Activated CD4-positive, alpha-beta T cell treated with anti-CD3 and anti-CD28 coated beads for 4 hours (primary cell): Measurements from ENCODE around the gene FBLN2.

Experiments
- DNase-seq, 2 donors: peaks; one replicate each; pipeline ENCODE4 v3.0.0-alpha.2; 2020

FBLN2 gene

DNA sequence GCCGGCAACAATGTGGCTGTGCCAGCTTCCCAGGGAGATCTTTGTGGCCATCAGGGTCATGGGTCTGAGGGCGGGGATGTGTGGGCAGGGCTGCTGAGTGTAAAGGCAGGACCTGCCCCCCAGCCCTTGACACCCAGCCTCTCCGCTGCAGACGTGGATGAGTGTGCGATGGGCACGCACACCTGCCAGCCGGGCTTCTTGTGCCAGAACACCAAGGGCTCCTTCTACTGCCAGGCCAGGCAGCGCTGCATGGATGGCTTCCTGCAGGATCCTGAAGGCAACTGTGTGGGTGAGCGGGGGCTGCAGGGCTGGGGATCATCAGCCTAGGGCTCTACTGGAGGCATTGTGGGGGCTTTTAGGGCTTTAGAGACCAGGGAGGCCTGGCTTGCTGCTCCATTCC, 78.8 kb downstream of the FBLN2 start:
- no peak for DNase-seq

DNA sequence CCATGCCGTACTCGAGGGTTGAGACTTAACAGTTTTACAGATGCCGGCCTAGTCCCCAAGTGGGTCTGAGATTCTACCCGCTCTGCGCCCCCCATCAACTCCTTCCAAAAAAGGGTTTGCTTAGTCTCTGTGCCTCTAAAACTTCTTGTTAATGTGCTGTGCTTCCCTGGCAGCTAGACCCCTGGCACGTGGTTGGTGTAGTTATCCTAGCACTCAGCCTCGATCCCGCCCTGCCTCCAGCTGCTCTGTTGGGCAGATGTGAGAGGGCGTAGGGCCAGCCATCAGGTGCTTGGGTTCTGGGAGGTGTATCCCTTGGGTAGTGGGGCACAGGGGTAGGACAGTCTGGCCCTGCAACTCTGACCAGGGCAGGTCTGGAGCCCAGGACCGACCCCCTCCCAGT, 79.5 kb downstream of the FBLN2 start:
- DNase-seq = no peak

DNA sequence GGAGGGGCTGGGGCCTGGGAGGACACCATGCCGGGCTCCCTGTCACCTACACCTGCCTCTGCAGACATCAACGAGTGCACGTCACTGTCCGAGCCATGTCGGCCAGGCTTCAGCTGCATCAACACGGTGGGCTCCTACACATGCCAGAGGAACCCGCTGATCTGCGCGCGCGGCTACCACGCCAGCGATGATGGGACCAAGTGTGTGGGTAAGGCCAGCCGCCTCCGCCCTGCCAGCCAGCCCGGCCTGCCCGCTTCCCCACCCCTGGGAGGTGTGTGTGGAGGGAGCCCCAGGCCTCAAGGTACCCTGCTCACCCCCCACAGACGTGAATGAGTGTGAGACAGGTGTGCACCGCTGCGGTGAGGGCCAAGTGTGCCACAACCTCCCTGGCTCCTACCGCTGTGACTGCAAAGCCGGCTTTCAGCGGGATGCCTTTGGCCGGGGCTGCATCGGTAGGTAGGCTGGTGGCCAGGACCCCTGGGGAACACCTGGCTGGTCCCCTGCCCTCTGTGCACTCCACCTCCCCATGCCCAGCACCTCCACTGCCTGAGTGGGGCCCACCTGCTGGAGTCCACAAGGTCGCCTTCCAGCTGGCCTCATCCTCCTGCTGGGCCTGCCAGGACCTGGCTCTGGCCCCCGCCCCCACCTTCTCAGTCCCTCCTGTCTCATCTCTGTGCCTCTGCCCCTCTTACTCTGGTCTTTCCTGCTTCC, 80.1 kb downstream of the FBLN2 start:
- DNase-seq = no peak

DNA sequence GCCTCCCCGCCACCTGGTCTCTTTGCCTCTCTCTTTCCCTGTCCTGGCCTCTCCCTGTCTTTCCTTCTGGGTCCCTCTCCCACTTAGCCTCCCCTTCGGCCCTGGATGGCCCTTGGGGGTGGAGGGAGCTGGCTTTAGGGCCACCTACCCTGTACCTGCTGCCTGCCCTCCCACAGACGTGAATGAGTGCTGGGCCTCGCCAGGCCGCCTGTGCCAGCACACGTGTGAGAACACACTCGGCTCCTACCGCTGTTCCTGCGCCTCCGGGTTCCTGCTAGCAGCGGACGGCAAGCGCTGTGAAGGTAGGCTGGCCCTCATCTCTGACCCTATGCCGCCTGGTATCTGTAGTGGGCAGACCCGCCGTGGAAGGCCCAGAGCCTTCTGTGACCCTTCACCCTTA, 80.7 kb downstream of the FBLN2 start:
- no peak for DNase-seq

DNA sequence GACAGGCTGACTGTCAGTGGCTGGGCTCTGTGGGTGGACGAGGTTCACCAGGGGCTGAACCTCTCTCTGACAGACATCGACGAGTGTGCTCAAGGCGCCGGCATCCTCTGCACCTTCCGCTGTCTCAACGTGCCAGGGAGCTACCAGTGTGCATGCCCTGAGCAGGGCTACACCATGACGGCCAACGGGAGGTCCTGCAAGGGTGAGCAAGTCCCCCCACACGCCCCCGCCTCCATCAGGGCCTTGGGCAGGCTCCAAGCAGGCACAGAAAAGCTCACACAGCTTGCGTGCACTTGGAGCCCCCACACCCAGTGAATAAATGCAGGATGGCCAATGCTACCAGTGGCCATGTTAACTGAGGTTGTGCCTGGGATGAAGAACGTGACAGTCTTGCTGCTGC, 82.3 kb downstream of the FBLN2 start:
- no peak for DNase-seq

DNA sequence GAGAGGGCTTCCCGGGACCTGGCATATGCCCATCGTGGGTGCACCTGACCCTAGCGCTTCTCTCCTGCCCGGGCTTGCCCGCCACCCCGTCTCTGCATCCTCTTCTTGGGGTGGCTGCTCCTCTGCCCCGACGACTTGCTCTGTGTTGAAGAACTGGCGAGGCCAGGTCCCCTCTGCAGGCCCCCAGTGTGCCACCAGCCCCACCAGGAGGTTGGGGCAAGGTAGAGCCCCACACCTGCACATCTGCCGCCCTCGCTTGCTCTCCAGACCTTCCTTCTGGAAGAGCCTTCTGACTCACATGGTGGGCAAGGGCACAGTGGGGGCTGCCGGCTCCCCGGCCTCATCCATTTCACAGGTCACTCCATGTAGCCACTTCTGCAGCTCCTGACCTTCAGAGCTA, 84.3 kb downstream of the FBLN2 start:
- DNase-seq = no peak

DNA sequence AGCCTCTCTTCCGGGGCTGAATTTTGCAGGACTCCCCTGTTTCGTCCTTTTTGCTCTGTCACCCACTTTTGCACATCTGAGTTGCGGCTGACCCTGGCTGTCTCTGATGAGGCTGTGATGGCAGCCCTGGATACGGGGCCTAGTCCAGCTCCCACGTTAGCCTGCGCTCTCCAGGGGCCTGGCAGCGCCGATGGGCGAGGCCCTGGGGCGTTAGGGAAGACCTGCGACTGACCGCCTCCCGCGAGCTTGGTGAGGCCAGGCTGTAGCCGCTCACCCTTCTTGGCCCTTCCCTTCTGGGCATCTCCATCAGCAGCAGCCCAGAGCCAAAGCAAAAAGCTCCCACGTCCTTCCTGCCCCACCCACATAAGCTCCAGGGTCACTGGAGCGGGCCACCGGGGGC, 85.2 kb downstream of the FBLN2 start:
- DNase-seq = no peak

DNA sequence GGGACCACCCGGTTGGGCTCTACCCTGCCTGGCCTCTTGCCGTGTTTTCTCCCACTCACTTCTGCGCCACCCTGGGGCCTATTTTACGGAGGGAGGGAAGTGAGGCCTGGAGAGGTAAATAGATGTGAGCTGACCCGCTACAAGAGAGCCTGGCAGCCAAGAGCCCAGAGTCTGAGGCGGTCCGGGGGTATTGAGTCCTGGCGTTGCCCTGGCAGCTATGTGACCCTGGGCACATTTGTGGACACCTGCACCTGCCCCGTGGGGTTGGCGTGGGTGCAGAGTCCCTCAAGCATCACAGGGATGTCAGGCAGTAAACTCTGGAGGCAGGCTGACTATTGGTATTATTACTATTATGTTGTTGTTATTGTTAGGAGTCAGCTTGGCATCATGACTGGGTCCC, 85.7 kb downstream of the FBLN2 start:
- DNase-seq = no peak

DNA sequence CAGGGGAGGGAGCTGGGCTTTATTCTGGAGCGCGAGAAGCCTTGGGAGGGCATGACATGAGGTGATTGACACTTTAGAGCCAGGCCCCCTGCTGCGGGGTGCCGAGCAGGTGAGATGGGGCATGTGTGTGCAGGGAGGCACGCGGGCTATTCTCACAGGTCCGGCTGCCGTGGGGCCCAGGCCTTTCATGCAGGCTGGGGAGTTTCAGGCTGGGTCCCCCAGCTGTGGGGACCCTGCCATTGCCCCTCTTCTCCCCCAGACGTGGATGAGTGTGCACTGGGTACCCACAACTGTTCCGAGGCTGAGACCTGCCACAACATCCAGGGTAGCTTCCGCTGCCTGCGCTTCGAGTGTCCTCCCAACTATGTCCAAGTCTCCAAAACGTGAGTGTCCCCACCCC, 87.3 kb downstream of the FBLN2 start:
- DNase-seq = no peak

DNA sequence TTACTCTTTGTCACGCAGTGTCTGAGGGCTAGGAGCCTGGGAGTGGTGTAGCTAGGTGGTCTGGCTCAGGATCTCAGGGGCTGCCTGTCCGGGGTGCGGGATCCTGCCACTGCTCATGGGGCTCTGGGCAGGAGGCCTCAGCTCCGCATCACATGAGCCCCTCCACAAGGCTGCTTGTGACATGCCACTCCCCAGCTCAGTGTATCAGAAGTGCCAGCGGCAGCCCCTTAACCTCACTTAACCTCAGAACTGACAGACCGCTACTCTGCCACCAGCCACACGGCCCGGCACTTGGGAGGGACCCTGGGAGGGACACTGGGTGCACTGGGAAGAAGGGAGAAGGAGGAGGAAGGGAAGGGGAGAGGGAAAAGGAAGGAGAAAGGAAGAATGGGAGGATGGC, 87.9 kb downstream of the FBLN2 start:
- no peak for DNase-seq

DNA sequence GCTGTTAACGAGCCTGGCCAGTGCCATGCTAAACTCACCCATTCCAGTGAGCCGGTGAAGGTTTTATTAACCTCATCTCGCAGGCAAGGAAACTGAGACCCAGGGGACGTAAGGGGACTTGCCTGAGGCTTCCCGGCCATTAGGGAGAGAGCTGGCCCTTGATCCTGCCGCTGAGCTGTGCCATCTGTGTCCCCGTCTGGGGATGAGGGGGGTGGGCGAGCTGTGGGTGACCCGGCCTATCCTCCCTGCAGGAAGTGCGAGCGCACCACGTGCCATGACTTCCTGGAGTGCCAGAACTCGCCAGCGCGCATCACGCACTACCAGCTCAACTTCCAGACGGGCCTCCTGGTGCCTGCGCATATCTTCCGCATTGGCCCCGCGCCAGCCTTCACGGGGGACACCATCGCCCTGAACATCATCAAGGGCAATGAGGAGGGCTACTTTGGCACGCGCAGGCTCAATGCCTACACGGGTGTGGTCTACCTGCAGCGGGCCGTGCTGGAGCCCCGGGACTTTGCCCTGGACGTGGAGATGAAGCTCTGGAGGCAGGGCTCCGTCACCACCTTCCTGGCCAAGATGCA, 88.5 kb downstream of the FBLN2 start:
- DNase-seq = no peak

DNA sequence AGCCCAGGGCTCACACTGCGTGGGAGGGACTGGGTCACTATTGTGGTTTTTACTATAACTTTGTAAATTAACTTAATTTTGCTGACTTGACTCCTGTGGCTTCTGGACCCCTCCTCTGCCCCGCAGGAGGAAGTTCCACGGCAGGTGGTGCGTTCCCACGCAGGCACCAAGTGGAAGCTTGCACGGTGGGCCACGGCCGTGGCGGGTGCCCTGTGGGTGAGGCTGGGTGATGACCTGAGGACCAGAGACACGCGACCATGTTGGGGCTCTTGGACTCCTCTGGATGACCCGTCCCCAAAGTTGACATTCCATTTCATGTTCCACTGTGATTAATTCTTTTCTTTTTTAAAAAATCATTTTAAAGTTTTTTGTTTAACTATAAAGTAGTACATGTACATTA, 89.0 kb downstream of the FBLN2 start:
- DNase-seq = no peak

DNA sequence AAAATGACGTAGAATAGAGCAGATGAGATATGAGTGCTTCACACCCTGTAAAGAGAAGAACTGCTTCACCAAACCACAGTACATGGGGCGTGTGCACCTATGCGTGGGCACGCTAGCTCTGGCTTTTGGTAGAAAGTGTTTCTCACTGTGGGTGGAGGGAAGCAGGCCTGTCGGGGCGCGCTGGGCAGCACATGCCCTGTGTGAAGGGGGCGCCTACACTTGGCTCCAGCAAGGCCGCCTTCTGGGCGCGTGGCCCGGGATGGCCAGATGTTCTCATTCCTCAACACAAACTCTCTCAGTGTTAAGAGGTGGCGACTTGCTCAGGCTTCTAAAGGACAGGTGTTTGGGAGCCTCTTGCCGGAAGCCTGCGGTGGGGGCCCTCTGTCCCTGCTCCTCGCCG, 90.0 kb downstream of the FBLN2 start:
- no peak for DNase-seq

DNA sequence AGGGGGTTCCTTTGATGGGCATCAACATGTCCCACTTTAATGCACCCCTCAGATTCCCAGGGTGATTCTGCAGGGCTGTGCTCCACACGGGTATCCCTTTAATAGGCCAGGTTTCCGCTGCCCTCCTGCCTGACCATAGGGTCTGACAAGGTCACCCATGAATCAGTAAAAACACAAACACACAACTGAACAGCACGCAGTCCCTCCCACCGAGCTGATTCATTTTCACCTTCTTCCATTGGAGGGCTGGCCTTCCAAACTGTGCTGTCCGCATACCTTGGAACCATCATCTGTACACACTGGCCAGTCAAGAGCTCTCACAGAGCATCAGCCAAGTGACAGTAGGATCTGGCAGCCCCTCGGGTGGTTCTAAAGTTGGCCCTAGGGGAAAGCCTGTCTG, 93.7 kb downstream of the FBLN2 start:
- no peak for DNase-seq

DNA sequence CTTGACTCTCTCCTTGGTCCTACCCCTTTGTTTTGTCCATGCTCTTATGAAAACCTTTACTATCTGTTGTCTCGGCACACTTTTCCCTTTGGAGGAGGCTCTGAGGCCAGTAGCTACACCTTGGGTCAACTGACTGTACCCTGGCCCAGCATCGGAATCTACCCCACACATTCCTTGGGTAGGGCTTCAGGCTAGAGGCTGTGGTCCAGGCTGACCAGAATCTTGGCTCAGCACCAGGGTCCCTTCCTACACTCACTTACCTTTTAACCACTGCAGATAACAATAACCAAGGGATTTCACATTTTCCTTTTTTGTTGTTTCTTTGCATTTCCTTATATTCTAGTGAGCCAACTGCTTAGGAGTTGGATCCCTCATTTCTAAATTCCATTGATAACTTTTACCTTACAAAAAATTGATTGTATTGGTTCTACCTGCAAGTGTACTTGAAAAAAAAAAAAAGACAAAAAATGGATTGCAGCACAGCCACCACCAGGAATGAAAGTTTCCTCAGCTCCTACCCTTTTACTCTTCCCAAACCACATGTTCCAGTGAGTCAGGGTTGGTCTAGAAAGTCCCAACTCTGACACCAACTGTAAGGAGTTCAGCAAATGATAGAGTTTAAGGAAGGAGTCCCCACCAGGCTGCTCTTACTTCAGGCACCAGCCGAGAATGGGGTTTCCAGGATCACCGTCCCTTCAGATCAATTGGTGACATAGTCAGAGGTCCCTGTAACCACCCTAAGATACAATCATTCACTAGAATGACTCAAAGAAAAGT, 95.6 kb downstream of the FBLN2 start:
- DNase-seq = no peak

DNA sequence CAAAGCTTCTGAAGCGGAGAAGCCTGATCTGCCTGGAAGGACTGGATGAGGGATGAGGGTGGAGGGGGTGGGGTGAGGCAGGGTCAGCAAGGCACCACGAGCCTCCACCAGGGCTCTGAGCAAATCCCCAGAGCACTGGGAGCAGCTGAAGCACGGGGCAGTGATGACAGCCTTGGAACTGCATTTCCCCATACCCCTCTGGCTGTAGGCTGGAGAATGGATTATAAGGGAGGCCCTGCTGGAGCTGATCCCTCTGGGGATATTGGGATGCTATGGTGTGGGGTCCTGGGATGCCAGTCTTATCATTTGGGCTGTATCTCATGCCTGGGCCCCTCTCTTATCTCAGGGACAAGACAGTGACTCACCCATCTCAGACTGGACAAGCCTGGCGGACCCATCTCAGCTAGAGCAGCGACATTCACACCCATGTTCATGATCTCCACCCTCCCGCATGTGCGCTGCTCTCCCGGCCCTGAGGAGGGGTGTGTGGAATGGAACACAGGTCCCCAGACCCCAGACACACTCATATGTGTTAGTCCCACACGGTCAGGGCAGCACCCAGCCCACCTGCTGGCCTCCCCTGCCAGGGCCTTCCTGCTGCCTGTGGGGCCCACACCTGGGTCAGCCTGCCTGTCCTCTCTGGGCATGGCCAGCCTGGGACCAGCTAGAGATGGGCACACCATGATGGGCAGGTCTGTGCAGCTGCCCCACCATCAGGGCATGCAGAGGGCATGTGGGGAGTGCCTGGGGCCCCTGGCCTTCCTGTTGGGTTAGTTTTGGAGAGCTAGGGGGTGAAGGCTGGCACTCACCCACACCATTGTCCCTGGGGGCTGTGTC, 97.1 kb downstream of the FBLN2 start:
- DNase-seq = no peak

DNA sequence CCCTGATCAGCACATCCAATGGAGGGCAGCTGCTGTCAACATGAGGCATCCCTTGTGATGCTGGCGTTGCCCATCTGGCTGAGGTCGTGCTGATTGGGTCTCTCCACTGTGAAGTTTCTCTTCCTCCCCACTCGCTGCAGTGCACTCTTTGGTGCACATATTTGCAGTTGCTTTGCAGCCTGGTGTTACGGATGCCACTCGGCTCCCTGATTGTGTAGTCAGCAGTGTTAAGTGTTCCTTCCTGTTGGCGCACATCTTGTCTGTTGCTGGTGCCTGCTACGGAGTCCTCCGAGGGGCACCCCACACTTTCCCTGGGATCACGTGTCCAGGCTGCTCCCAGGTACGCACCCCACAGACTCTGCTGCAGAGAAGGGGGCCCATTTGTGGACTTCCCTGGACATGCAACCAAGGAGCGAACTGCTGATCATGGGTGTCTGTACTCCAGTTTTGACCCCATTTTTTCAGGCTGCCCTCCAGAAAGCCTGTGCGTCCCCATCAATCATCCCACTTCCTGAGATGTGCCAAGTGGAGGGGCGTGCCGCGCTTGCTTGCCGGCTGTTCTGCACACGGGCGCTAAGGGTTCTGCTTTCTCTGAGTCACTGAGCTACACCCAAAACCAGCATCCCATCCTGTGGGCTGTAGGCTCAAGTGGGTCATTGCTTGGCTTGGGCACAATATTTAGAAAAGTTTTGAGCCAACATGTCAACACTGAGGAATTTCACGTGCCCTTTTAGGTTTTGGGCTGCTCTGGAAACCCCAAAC, 98.6 kb downstream of the FBLN2 start:
- DNase-seq = no peak

DNA sequence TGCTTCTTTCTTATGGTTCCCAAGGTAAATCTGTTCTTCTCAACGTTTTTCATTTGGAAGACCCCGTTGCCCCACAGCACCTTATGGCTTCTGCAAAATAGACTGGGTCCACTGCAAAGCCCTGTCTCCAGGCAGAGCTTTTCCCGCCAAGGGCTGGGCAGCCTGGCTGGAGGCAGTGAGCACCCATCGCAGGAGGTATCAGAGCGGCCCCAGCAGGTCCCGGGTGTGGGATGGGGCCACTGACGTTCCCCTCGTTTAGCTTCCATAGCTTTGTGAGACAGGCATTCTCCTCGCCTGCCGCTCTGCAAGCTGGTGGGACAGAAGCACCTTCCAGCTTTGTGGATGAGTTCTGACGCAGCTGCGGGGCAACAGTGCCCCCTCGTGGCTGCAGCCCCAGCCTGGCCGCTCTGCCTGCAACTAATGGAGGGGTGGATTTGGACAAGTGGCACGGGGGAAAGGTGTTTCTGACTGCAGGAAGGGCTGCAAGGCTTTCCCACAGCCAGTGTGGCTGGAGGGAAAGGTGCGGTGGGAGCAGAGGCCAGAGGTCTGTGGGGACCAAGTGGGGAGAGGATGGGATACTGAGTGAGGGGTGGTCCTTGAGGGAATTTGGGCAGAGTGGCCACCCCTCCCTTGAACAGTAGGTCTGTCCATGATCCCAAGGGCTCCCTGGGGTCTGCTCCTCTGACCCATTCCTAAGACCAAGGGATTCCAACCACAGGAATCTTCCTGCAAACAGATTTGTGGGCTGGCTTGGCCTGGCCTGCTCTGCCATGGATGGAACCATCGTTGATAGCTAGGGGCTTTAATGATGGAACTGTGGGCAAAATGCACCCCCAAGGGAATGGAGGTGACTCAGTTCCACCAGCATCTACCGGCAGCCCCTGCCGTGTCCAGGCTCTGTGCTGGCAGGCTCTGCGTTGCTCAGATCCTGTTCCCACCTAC, 99.4 kb downstream of the FBLN2 start:
- DNase-seq = peak; percentile 64 to 77

DNA sequence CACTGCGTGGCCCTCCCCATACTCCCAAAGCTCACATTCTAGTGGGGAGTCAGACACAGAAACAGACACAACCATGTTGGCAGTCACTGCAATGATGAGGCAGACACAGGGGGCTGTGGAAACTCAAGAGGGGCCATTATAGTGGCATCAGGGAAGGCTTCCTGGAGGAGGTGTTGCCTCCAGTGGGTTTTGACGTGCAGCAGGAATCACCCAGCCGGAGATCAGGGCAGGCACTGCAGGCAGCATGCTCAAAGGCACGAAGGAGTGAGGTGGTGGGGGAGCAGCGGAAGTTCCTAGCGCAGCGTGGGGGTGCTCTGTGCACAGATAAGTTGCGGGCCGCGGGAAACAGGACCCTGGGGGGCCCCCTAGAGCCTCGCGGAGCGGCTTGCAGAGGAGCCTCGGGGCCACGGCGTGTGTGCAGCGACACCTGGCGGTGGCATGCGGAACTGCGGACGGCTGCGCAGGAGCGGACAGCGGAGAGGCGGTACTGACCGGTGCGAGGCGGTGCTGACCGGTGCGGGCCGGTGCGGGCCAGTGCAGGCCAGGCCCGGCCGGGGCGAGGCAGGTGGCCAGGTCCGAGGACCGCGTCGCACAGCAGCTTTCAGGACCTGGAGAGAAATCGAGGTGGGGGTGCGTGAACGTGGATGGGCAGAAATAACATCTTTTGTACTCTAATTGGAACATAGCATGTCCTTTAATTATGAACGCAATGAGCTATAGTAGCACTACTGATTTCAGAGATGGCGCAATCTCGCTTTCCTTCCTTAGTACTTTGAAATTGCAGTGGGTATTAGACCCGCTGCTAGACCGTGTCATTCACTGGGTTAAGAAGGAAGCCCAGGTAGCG, 101.5 kb downstream of the FBLN2 start:
- peak; percentile 60 to 66 for DNase-seq

DNA sequence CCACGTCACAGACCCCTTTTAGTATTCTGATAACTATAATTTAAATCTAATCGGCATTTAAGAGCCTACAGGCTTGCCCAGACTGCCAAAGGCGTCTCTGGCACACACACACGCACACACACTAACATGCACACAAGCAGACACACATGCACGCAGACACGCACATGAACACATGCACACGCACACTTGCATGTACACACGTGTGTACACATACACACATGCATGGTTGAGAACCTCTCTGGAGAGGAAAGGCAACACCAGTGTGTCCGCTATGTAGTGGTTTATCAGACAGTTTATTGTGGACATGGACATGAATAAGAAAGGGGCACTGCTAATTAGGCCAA, 102.1 kb downstream of the FBLN2 start:
- DNase-seq = no peak
